A673 (cell line): ENCODE measurements around the gene PAK5. TPM values are rescaled to one million over a fixed set of nuclear protein-coding genes. Genes with fewer than 3 reads are reported as not detected.

ENCODE experiments used
- BruUV-seq: library from RNA; stranded (reverse); fragments of 400-500 nt; replicated peaks from 2 replicates; lab custom pipeline; 2021; lab: Mats Ljungman, UMichigan
- CTCF ChIA-PET: fragments of 300-600 bp; sonication (Branson Sonifier 250); formaldehyde crosslinking; loops from one replicate; lab custom pipeline; 2022; ENCODE audit warnings: antibody characterized with exemption; lab: Charles Lee
- POLR2A ChIA-PET: fragments of 300-600 bp; sonication (Branson Sonifier 250); formaldehyde crosslinking; loops from one replicate; lab custom pipeline; 2022; ENCODE audit warnings: antibody characterized with exemption; ENCODE audit not compliant: low non-redundant PET; lab: Charles Lee
- DNase-seq: peaks from one replicate; pipeline ENCODE4 v3.0.0-alpha.2; 2015; ENCODE audit warnings: low spot score
- H3K27ac ChIP-seq: fragments of 200-600 bp; sonication (generic); 2 replicates; pipeline ENCODE4 v1.5.1; 2016; ENCODE audit warnings: mixed run types, low read depth, mild to moderate bottlenecking, mixed read lengths, antibody characterized with exemption, low read length; ENCODE audit not compliant: poor library complexity, severe bottlenecking
- H3K27me3 ChIP-seq: fragments of 200-600 bp; sonication (generic); replicated peaks from 2 replicates; pipeline ENCODE4 v1.6.1; 2017; ENCODE audit warnings: mixed run types, low read depth, mild to moderate bottlenecking, mixed read lengths, antibody characterized with exemption, low read length; ENCODE audit not compliant: insufficient read depth, poor library complexity
- H3K36me3 ChIP-seq: fragments of 200-600 bp; sonication (generic); 2 replicates; pipeline ENCODE4 v1.6.1; 2016; ENCODE audit warnings: mixed run types, mild to moderate bottlenecking, mixed read lengths, antibody characterized with exemption, low read length; ENCODE audit not compliant: insufficient read depth, poor library complexity, severe bottlenecking
- H3K4me1 ChIP-seq: fragments of 200-600 bp; sonication (generic); 2 replicates; pipeline ENCODE4 v1.6.1; 2017; ENCODE audit warnings: mixed run types, mild to moderate bottlenecking, mixed read lengths, antibody characterized with exemption, low read length; ENCODE audit not compliant: insufficient read depth, poor library complexity, severe bottlenecking
- H3K4me3 ChIP-seq: fragments of 200-600 bp; sonication (generic); 2 replicates; pipeline ENCODE4 v1.5.1; 2016; ENCODE audit warnings: low read depth, mixed run types, mild to moderate bottlenecking, mixed read lengths, low read length; ENCODE audit not compliant: poor library complexity, severe bottlenecking
- H3K9me3 ChIP-seq: fragments of 200-600 bp; sonication (generic); 2 replicates; pipeline ENCODE4 v1.6.1; 2016; ENCODE audit warnings: mixed run types, low read depth, mild to moderate bottlenecking, mixed read lengths, antibody characterized with exemption, low read length; ENCODE audit not compliant: poor library complexity, severe bottlenecking
- CTCF ChIP-seq: fragments of 300-800, 200-600 bp; sonication (generic); conservative IDR thresholded peaks from 2 replicates; pipeline ENCODE4 v1.5.1; 2017; ENCODE audit warnings: low read depth, mild to moderate bottlenecking, antibody characterized with exemption, low read length, moderate library complexity, mixed read lengths
- EZH2 ChIP-seq: fragments of 200-600 bp; sonication (generic); IDR thresholded peaks from 2 replicates; pipeline ENCODE4 v1.6.1; 2017; ENCODE audit warnings: borderline replicate concordance, low read depth, mild to moderate bottlenecking, mixed read lengths, antibody characterized with exemption, low read length; ENCODE audit not compliant: poor library complexity, severe bottlenecking
- intact Hi-C: fragments of 100-400 bp; cut with micrococcal nuclease; formaldehyde crosslinking; loops from one replicate; pipeline ENCODE4 v1.10.0; 2022; ENCODE audit not compliant: unreplicated experiment
- total RNA-seq: library from RNA; stranded (reverse); gene quantifications from 2 replicates; pipeline ENCODE4 v1.2.3, GENCODE V29; 2021

The PAK5 gene
- total RNA-seq, 1 experiment from 2014 or later: not detected

- CTCF ChIA-PET: no interaction called here
Observed at GRCh38 chr20:9543214-9543613, 295.7 kb downstream of the PAK5 start.

GRCh38 chr20:9535449-9535848 lies 303.4 kb downstream of the PAK5 start:
- CTCF ChIA-PET: no interaction called here

More at GRCh38 chr20:9543214-9543613, 295.7 kb downstream of the PAK5 start:
- no peaks in the 10 kb centered on the region for H3K27me3 ChIP-seq
- no TSS peak for BruUV-seq
- POLR2A ChIA-PET: no interaction called here
- TF ChIP-seq CTCF (no peak), EZH2 (no peak)
- H3K9me3 ChIP-seq: no peaks in the 10 kb centered on the region
- H3K4me1 ChIP-seq: no peaks in the 10 kb centered on the region
- no peak overlapping the region for H3K27ac ChIP-seq
- H3K4me3 ChIP-seq: no peak overlapping the region
- no peaks in the 10 kb centered on the region for H3K36me3 ChIP-seq
- DNase-seq: no peak
- intact Hi-C loops: no loop called here

GRCh38 chr20:9534025-9534424 lies 304.9 kb downstream of the PAK5 start:
- intact Hi-C loops: no loop called here
- DNase-seq: no peak
- H3K9me3 ChIP-seq: no peaks in the 10 kb centered on the region
- no peak overlapping the region for H3K4me3 ChIP-seq
- no peak overlapping the region for H3K27ac ChIP-seq
- H3K4me1 ChIP-seq: no peaks in the 10 kb centered on the region
- CTCF ChIA-PET: no interaction called here
- POLR2A ChIA-PET: no interaction called here
- TF ChIP-seq EZH2 (no peak), CTCF (no peak)
- no TSS peak for BruUV-seq
- no peaks in the 10 kb centered on the region for H3K36me3 ChIP-seq
- no peaks in the 10 kb centered on the region for H3K27me3 ChIP-seq

More at GRCh38 chr20:9535449-9535848, 303.4 kb downstream of the PAK5 start:
- Histone ChIP-seq H3K4me1 (no peaks in the 10 kb centered on the region), H3K27me3 (no peaks in the 10 kb centered on the region), H3K27ac (no peak overlapping the region), H3K9me3 (no peaks in the 10 kb centered on the region), H3K36me3 (no peaks in the 10 kb centered on the region), H3K4me3 (no peak overlapping the region)
- no TSS peak for BruUV-seq
- intact Hi-C loops: no loop called here
- POLR2A ChIA-PET: no interaction called here
- no peak for TF ChIP-seq EZH2
- TF ChIP-seq CTCF: no peak
- no peak for DNase-seq
